ENCODE measurements around the gene TNRC6B.
"Not testable (repeated sequence)": the region's sequence is repeated elsewhere in the genome, so short reads cannot be mapped to it uniquely, and the experiment has no call there.

Gene TNRC6B

GRCh38 chr22:40177738-40178416, at the start of gene TNRC6B:
TNRC6B (plus strand) TSS chr22:40177925; CDS start chr22:40178136, 211 bp downstream.
- peak; percentile 96 for DNase-seq

- DNase-seq: no peak
These were observed 48.7 kb upstream of the TNRC6B start for GRCh38 chr22:40128989-40129388.

GRCh38 chr22:40137132-40137531, 40.6 kb upstream of the TNRC6B start:
- DNase-seq: no peak

GRCh38 chr22:40138866-40139265, 38.9 kb upstream of the TNRC6B start:
- no peak for DNase-seq

GRCh38 chr22:40147388-40148176, 30.1 kb upstream of the TNRC6B start:
- no peak for DNase-seq

GRCh38 chr22:40153192-40153591, 24.5 kb upstream of the TNRC6B start:
- DNase-seq: no peak

- DNase-seq: no peak
These were observed 24.0 kb upstream of the TNRC6B start for GRCh38 chr22:40153705-40154104.

- DNase-seq: peak; percentile 1
These were observed 21.7 kb upstream of the TNRC6B start for GRCh38 chr22:40156001-40156516.

GRCh38 chr22:40156682-40157081, 21.0 kb upstream of the TNRC6B start:
- DNase-seq: not testable (repeated sequence)

- DNase-seq: no peak
These were observed 20.3 kb upstream of the TNRC6B start for GRCh38 chr22:40157330-40157945.

- no peak for DNase-seq
These were observed 16.5 kb upstream of the TNRC6B start for GRCh38 chr22:40161194-40161593.

- not testable (repeated sequence) for DNase-seq
These were observed 12.2 kb upstream of the TNRC6B start for GRCh38 chr22:40165537-40165936.

- no peak for DNase-seq
These were observed 2.0 kb upstream of the TNRC6B start for GRCh38 chr22:40175611-40176244.

- DNase-seq: peak; percentile 19
These were observed 596 bp upstream of the TNRC6B start for GRCh38 chr22:40176921-40177737.

- DNase-seq: peak; percentile 43
These were observed 988 bp downstream of the TNRC6B start for GRCh38 chr22:40178417-40179409.

- no peak for DNase-seq
These were observed 1.8 kb downstream of the TNRC6B start for GRCh38 chr22:40179526-40179925.

GRCh38 chr22:40180403-40180802, 2.7 kb downstream of the TNRC6B start:
- no peak for DNase-seq

GRCh38 chr22:40181323-40181722, 3.6 kb downstream of the TNRC6B start:
- no peak for DNase-seq

- DNase-seq: no peak
These were observed 4.6 kb downstream of the TNRC6B start for GRCh38 chr22:40182231-40182835.

- DNase-seq: no peak
These were observed 5.4 kb downstream of the TNRC6B start for GRCh38 chr22:40183029-40183581.

All from DMS 273 treated with DMSO at 0.1 percent for 48 hours (cell line).